CD4-positive, alpha-beta T cell treated with Interleukin-6 for 4 hours (primary cell): ENCODE data around the gene MAN2A2.
A peak's percentile ranks its signal among the peaks of the same experiment; 100 is the strongest.
"Not testable (repeated sequence)": the region's sequence is repeated elsewhere in the genome, so short reads cannot be mapped to it uniquely, and the experiment has no call there.

Experiments
- DNase-seq: peaks from one replicate; pipeline ENCODE4 v3.0.0-alpha.2; 2020; ENCODE audit warnings: mixed read lengths

The MAN2A2 gene

DNA sequence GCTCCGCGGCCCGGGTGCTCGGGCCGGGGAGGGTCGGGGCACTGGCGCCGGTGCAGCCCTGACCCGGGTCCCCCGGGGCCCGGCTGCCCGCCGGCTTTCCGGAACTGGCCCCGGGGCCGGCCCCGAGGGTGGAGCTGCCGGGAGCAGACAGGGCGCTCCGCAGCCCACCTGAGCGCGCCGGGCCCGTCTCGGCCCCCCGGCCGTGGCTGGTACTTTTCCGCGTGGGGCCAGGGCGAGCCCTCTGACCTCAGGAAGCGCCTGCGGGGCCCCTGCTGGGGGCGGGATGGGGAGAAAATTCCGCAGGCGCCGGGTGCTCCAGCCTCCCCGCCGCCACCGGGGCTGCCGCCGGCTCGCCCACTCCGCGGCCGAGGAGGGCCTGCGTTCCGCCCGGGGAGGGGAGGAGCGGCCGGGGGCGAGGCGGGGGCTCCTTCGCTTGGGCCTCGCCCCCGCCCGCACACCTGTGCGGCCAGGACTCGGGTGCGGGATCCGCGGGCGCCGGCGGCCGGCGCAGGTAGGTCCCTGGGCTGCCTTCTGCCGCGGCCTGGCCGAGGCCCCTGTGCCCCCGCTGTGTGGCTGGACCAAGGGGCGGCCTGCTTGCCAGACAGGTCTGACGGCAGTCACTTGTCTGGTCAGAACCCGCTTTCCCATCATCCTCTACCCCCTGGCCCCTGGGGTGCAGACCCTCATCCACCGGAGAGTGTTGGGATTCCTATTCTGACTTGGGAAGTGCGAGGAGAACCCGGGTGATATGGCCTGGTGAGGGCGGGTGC, 31.2 kb upstream of the MAN2A2 start:
- peak; percentile 35 for DNase-seq

DNA sequence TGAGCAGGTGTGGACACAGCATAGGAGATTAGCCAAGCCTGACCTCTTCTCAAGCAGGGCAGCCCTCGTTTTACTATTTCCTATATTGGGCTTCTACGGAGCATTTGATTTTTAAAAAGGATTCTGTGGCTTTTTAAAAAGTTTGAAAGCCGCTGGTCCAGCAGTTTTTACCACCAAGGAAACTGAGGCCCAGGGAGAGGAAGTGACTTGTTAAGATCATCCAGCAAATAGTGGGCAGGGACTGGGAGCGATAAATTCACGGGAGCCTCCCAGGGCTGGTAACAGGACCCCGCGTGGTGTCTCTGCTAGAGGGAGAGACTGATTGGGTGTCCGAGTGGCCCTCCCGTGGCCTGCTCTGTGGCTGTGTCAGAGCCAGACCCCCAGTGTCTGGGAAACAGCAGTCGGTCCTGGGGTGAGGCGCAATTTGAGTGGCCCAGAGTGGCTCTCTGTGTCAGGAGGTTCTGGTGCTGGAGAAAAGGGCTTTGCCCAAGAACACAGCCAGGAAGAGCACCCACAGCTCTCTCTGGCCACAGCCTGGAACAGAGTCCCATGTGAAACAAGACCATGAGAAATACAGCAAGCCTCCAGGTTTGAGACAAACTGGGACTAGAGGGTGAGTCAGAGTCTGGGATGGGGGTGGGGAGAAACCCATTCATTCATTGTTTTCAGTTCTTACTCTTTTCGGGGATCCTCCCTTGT, 30.5 kb upstream of the MAN2A2 start:
- DNase-seq = peak; percentile 61

DNA sequence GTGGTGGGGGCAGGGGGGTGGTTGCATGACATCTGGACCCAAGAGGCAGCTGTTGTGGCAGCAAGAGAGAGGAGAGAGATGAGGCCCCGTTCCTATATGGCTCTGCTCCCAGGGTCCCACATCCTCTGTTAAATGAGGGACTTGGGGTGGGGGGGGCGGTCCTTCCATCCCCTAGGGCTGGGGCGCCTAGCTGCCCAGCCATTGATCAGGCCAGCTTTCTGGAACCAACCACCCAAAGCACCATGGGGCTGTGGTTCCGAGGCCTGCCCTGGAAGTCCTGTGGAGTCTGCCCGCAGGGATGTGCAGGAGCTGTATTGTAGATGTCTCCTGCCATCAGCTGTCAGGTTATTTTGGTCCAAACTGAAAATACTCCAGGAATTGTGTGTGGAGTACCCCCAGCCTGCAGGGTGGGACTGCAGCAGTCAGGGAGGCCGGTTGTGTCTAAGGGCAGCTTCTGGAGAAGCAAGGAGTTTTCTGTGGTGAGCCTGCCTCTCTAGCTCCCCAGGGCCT, 29.6 kb upstream of the MAN2A2 start:
- no peak for DNase-seq

DNA sequence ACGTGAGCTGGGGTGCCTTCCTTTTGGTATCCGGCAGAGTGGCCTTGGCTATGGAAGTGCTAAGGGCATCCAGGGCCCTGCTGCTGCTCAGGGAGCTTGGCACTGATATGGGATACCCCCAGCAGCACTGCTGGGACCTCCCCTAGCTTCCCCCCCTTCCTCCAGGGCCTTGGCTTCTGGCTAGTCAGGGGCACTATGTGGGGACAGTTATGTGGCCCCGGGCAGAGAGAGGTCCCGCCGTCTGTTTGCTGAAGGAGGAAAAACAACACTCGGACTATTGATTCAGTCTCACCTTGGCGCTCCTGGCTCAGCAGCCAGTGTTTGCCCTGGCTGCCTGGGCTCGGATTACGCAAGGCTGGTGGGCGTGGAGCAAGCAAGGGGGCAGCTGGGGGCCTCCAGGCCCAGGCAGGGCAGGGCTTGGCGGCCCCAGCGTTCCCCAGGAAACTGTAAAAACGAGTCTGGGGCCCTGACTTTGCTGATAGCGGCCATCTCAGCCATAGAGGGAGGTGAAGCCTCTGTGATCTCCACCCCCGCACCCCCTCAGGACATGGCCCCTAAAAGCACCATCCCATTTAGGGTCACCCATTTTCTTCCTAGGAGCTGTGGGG, 29.0 kb upstream of the MAN2A2 start:
- DNase-seq = no peak

DNA sequence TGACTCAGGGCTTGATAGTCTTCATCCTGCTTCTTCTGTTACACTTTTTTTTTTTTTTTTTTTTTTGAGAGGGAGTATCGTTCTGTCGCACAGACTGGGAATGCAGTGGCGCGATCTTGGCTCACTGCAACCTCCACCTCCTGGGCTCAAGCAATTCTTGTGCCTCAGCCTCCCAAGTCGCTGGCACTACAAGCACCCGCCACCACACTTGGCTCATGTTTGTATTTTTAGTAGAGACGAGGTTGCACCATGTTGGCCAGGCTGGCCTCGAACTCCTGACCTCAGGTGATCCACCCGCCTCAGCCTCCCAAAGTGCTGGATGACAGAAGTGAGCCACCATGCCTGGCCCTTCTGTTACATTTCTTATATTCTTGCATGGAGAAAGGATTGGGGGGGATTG, 28.1 kb upstream of the MAN2A2 start:
- not testable (repeated sequence) for DNase-seq

DNA sequence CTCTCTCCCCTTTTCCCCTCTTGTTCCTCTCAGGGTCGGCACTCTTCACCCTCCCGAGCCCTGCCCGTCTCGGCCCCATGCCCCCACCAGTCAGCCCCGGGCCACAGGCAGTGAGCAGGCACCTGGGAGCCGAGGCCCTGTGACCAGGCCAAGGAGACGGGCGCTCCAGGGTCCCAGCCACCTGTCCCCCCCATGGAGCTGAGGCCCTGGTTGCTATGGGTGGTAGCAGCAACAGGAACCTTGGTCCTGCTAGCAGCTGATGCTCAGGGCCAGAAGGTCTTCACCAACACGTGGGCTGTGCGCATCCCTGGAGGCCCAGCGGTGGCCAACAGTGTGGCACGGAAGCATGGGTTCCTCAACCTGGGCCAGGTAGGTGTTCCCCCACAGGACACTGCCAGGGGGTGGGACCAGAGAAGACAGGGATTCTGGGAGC, 27.5 kb upstream of the MAN2A2 start:
- DNase-seq = no peak

DNA sequence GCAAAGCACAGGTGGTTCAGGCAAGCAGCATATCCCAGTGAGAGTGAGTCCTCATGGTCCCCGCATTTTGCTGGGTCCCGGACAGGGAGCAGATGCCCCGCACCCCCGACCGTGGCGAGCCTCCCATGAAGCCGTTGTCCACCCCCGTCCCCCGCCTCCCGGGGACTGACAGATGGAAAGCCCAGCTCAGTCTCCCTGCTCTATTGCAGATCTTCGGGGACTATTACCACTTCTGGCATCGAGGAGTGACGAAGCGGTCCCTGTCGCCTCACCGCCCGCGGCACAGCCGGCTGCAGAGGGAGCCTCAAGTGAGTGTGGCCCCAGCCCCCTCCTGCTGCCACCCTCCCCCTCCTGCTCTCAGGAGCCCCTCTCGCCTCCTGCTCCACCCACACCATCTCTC, 27.1 kb upstream of the MAN2A2 start:
- DNase-seq = no peak

DNA sequence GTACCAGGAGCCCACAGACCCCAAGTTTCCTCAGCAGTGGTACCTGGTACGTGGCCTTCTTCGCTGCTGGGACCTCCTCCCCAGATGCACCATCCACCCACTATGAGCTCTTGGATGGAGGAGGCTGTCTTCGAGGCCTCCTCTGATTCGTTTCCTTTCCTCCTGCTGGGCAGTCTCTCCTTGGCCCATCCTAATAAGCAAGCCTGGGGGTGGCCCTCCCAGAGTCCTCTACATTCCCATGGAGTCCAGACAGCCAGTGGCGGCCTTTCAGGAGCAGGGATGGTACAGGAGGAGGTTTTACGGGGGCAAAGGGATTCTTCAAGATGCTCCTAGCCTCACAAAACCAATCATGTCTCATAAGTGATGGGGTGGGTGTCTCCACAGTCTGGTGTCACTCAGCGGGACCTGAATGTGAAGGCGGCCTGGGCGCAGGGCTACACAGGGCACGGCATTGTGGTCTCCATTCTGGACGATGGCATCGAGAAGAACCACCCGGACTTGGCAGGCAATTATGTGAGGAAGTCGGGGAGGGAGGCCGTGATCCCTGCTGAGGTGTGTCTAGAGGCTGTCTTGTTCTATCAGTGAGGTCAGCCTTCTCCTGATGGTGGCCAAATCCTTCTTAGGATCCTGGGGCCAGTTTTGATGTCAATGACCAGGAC, 26.5 kb upstream of the MAN2A2 start:
- DNase-seq = no peak

DNA sequence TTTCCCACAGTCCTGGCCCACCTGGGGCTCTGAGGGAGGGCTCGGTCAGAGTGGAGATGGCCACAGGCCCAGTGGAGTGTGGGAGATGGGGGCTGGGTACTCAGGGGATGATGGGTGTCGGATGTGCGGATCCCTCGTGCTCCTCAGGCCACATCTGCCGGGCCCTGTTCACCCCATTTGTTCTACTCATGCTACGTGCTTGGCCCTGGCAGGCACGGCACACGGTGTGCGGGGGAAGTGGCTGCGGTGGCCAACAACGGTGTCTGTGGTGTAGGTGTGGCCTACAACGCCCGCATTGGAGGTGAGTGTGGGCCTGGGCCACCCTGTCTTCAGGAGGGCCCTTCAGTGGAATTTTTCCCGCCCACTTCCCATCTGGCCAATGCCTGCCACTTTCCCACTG, 25.8 kb upstream of the MAN2A2 start:
- no peak for DNase-seq

DNA sequence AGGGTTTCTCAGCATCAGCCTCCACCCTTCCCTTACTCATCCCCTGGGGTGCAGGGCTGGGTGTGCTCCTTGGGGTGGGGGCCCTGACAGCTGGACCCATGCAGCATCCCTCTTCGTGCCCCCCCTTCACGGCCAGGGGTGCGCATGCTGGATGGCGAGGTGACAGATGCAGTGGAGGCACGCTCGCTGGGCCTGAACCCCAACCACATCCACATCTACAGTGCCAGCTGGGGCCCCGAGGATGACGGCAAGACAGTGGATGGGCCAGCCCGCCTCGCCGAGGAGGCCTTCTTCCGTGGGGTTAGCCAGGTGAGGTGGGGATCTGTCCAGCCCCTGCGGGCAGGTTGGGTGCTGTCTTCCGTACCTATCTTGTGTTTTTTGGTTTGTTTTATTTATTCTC, 25.1 kb upstream of the MAN2A2 start:
- DNase-seq = no peak

DNA sequence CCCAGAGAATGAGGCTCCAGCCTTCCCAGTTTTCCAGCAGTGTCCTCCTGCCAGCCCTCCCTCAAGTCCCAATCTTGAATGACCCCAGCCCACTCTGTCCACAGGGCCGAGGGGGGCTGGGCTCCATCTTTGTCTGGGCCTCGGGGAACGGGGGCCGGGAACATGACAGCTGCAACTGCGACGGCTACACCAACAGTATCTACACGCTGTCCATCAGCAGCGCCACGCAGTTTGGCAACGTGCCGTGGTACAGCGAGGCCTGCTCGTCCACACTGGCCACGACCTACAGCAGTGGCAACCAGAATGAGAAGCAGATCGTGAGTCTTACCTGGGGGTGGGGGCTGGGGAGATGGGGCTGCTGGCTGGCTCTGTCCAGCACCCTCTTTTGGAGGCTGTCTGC, 24.4 kb upstream of the MAN2A2 start:
- no peak for DNase-seq

DNA sequence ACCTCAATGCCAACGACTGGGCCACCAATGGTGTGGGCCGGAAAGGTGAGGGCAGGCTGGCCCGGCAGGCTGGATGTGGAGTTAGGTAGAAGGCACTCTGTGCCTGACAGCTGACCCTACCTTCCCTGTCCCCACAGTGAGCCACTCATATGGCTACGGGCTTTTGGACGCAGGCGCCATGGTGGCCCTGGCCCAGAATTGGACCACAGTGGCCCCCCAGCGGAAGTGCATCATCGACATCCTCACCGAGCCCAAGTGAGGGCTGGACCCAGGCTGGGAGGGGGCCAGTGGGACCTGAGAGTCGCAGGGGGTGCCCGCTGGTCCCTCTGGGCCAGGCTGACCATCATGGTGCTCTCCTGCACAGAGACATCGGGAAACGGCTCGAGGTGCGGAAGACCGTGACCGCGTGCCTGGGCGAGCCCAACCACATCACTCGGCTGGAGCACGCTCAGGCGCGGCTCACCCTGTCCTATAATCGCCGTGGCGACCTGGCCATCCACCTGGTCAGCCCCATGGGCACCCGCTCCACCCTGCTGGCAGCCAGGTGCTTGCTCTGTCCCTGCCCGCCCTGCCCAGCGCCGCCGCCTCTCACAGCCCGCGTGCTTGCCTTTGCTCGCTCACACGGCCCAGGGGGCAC, 23.3 kb upstream of the MAN2A2 start:
- DNase-seq = no peak

DNA sequence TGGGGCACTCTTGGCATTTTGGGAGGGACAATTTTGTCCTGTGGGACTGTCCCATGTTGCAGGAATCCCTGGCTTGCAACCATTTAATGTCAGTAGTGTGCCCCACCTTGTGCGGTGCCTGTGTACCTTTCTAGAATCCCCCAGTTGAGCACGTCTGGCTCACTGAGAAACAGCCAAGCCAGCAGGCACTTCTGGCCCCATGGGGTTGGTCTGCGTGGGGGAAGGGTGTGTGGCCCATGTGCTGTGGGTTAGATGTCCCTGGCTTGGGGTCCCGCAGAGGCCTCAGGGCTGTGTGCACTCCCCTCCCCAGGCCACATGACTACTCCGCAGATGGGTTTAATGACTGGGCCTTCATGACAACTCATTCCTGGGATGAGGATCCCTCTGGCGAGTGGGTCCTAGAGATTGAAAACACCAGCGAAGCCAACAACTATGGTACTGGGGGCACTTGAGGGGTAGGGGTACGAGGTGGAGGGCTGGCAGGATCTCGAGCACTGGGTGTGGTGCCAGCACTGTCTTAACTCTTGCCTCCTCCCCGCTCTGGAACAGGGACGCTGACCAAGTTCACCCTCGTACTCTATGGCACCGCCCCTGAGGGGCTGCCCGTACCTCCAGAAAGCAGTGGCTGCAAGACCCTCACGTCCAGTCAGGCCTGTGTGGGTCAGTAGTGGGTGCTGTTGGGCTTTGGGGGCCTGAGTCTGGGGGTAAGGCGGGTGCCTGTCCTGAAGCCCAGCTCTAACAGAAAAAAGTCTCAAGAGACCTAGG, 22.5 kb upstream of the MAN2A2 start:
- no peak for DNase-seq

DNA sequence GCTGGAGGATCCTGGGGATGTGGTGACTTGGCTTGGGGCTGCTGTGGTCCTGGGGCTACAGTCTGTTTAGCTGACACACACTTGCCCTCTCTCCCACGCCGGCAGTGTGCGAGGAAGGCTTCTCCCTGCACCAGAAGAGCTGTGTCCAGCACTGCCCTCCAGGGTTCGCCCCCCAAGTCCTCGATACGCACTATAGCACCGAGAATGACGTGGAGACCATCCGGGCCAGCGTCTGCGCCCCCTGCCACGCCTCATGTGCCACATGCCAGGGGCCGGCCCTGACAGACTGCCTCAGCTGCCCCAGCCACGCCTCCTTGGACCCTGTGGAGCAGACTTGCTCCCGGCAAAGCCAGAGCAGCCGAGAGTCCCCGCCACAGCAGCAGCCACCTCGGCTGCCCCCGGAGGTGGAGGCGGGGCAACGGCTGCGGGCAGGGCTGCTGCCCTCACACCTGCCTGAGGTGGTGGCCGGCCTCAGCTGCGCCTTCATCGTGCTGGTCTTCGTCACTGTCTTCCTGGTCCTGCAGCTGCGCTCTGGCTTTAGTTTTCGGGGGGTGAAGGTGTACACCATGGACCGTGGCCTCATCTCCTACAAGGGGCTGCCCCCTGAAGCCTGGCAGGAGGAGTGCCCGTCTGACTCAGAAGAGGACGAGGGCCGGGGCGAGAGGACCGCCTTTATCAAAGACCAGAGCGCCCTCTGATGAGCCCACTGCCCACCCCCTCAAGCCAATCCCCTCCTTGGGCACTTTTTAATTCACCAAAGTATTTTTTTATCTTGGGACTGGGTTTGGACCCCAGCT, 21.7 kb upstream of the MAN2A2 start:
- no peak for DNase-seq

DNA sequence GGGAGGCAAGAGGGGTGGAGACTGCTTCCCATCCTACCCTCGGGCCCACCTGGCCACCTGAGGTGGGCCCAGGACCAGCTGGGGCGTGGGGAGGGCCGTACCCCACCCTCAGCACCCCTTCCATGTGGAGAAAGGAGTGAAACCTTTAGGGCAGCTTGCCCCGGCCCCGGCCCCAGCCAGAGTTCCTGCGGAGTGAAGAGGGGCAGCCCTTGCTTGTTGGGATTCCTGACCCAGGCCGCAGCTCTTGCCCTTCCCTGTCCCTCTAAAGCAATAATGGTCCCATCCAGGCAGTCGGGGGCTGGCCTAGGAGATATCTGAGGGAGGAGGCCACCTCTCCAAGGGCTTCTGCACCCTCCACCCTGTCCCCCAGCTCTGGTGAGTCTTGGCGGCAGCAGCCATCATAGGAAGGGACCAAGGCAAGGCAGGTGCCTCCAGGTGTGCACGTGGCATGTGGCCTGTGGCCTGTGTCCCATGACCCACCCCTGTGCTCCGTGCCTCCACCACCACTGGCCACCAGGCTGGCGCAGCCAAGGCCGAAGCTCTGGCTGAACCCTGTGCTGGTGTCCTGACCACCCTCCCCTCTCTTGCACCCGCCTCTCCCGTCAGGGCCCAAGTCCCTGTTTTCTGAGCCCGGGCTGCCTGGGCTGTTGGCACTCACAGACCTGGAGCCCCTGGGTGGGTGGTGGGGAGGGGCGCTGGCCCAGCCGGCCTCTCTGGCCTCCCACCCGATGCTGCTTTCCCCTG, 21.0 kb upstream of the MAN2A2 start:
- DNase-seq = no peak

DNA sequence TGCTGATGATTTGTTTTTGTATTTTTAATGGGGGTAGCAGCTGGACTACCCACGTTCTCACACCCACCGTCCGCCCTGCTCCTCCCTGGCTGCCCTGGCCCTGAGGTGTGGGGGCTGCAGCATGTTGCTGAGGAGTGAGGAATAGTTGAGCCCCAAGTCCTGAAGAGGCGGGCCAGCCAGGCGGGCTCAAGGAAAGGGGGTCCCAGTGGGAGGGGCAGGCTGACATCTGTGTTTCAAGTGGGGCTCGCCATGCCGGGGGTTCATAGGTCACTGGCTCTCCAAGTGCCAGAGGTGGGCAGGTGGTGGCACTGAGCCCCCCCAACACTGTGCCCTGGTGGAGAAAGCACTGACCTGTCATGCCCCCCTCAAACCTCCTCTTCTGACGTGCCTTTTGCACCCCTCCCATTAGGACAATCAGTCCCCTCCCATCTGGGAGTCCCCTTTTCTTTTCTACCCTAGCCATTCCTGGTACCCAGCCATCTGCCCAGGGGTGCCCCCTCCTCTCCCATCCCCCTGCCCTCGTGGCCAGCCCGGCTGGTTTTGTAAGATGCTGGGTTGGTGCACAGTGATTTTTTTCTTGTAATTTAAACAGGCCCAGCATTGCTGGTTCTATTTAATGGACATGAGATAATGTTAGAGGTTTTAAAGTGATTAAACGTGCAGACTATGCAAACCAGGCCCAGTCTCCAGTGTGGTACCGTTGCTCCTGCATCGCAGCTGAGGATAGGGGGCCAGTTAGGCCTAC, 20.1 kb upstream of the MAN2A2 start:
- DNase-seq = no peak

DNA sequence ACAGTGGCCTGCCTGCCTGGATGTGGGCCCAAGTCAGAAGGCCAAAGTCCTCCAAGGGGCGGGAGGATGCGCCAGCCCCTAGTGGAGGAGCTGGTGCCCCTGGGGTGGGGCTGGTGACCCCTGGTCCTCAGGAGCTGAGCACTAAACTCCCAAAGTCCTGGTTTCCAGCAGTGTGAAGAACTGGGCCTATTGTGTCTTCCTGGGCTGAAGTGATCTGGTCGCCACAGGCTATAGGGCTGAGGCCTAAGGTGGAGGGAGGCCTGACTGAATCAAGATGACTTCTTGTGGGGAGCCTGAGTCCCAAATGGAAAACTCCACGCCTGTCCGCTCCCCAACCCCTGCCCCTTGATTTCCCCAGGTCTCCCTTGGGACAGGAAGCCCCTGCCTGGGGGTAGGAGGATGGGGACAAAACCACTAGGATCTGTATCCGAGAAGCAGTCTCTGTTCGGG, 19.6 kb upstream of the MAN2A2 start:
- no peak for DNase-seq

DNA sequence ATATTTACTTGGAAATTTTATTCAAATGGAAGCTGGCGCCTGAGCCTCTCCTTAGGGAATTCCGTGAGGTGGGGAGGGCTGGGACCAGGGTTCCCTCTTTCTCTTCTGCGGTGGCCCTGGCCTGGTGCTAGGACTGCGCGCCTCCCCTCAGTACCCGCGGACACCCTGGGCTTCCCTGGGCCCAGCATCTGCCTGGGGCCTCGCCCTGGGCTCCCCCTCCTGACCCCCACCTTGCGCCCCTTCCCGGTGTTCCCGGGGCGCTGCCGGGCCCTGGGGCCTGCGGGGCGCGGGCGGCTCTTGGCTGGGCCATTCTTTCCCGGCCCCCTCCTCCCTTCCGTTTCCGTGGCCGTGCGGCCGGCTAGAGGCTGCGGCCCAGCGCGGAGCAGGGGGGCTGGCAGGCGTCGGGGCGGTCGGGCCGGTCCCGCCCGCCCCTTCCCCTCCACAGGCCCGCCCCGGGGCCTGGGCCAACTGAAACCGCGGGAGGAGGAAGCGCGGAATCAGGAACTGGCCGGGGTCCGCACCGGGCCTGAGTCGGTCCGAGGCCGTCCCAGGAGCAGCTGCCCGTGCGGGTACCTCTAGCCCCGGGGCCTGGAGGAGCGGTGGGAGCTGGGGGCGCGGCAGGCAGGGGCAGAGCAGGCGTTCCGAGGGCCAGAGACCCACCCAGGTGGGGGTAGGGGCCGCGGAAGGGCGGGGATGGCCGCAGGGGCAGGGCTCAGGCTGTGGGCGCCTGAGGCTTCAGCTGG, 19.0 kb upstream of the MAN2A2 start, which contains the start of gene FES:
Gene FES (plus strand): TSS at position 529 of the 743 bp plus-strand sequence. CDS start 542 bp downstream, outside the sequence.
- no peak for DNase-seq
